SIG-M5 treated with dmso at 0.1 percent for 504 hours (cell line): Measurements from ENCODE around the gene TUBB6.

Source experiments
- DNase-seq: peaks from one replicate; lab custom pipeline; 2025; ENCODE audit not compliant: unreplicated experiment; lab: John Stamatoyannopoulos, UW

The TUBB6 gene

GRCh38 chr18:12313530-12314245, 5.6 kb downstream of the TUBB6 start:
- DNase-seq: no peak

DNA sequence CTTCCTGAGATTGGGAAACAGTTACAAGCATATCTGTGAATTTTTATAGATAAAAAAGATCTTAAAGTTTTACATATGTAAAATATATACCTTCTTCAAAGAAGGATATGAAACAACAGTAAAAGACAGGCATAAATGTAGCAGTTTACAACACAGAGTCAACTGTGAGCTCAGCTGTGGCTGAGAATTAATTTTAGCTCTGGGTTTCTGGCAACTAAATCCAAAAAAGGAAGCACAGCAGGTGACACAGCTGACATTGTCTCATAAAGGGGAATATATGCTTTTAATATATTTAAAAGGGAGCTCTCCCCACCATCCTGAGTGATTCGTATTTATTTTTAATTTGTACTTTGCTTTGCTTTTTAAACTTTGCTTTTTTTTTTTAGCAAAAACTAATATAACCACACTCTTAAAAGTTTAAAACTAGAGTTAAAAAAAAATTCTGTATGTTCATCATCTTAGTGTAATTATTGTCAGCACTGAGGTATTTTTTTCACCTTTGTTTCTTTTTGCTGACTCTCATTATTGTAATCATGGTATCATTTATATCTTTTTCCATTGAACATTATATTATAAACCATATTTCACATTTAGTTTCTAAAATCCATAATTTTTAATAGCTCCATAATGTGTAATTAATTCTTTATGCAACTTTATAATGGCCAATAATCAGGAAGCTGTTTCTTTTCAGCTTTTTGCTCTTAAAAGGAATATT, 6.7 kb downstream of the TUBB6 start:
- peak; percentile 52 for DNase-seq

GRCh38 chr18:12315490-12315889, 7.4 kb downstream of the TUBB6 start:
- DNase-seq: no peak

DNA sequence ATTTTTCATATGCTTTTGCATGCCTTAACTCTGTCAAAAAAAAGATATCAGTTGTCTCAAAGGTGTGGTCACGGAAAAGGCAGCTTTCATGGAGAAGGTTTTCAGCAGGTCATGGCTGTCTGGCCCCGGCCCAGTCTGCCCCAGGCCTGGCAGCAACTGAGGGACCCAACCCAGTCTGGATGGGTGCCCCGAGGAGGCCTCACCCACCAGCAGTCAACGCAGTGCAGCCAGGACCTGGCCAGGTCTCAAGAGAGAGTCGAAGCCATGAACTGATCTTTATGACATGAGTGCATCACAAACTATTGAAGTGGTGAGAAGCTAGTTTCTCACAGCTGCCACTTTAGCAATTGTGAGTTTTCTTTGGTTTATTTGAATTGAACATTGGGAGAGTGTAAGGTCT, 7.9 kb downstream of the TUBB6 start:
- DNase-seq: no peak

DNA sequence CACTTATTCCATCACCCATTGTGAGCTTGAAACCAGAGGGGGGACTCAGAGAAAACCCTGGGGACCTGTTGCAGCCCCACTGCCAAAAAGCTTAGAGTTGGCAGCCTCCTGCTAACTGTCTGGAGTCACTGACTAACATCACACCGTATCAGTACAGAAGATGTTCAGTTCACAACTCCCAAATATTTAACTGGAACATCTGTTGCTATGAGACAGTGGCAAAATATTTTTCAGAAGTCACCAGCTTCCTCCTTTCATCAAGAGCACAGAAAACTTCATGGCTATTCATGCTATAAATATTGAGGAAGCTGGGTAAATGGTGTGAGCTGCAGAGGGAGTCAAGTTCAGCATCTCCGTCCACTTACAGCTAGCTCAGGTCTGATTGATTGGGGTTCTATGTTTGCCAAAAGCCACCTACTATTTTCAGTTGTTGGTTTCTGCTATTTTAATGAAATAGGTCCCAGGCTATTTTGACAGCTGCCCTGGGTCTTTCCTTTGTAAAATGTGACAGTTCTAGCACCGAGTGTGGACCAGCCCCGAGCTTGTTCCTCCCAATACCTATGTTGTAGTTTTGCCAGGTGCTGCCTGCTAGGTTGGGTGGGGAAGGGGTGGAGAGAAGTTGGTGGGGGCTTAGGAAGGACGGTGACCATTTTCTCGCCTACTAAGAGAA, 9.8 kb downstream of the TUBB6 start:
- peak; percentile 18 for DNase-seq

GRCh38 chr18:12318334-12318697, 10.3 kb downstream of the TUBB6 start:
- no peak for DNase-seq

- no peak for DNase-seq
Measured at GRCh38 chr18:12318857-12319256, 10.8 kb downstream of the TUBB6 start.

GRCh38 chr18:12321333-12321732, 13.3 kb downstream of the TUBB6 start:
- no peak for DNase-seq

DNA sequence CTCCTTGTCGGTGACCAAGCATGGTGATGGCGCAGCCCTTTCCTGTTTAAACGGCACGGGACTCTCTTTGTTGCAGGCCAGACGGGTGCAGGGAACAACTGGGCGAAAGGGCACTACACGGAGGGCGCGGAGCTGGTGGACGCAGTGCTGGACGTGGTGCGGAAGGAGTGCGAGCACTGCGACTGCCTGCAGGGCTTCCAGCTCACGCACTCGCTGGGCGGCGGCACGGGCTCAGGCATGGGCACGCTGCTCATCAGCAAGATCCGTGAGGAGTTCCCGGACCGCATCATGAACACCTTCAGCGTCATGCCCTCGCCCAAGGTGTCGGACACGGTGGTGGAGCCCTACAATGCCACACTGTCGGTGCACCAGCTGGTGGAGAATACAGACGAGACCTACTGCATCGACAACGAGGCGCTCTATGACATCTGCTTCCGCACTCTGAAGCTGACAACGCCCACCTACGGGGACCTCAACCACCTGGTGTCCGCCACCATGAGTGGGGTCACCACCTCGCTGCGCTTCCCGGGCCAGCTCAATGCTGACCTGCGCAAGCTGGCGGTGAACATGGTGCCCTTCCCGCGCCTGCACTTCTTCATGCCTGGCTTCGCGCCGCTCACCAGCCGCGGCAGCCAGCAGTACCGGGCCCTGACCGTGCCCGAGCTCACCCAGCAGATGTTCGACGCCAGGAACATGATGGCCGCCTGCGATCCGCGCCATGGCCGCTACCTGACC, 17.1 kb downstream of the TUBB6 start:
- no peak for DNase-seq

DNA sequence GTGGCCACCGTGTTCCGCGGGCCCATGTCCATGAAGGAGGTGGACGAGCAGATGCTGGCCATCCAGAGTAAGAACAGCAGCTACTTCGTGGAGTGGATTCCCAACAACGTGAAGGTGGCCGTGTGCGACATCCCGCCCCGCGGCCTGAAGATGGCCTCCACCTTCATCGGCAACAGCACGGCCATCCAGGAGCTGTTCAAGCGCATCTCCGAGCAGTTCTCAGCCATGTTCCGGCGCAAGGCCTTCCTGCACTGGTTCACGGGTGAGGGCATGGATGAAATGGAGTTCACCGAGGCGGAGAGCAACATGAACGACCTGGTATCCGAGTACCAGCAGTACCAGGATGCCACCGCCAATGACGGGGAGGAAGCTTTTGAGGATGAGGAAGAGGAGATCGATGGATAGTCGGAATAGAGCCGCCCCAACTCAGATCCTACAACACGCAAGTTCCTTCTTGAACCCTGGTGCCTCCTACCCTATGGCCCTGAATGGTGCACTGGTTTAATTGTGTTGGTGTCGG, 17.7 kb downstream of the TUBB6 start:
- no peak for DNase-seq

DNA sequence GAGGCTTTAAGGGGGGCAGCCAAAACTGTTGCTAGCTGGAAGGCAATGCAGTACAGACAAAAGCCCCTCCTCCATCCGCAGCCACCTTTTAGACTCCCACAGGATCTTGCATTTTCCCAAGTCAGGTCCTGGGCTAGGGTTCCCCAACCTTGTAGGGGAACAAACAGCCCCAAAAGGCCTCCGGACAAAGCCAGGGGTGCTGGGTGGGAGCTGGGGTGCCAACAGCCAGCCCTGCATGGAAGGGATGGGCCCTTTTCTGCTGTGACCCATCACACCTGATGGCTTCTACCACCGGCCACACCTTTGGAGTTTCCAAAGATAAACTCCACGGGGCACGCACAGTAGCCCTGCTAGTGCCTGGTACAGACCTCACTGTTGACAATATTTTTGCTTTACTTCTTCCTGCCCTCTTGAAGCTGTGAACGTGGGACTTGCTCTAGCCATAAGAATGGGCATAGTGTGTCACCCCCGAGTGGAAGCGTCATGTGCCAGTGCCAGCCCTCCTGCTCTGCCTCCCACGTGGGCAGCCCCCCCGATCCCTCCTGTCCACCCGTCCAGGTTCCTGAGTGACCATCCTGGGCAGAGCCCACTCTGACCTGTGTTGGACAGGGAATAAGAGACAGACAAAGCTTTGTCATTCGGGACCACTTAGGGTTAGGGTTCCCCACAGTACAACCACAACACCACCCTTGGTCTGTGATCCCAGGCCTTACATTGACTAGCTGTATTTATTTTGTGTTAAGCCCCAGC, 18.8 kb downstream of the TUBB6 start:
- DNase-seq: no peak

DNA sequence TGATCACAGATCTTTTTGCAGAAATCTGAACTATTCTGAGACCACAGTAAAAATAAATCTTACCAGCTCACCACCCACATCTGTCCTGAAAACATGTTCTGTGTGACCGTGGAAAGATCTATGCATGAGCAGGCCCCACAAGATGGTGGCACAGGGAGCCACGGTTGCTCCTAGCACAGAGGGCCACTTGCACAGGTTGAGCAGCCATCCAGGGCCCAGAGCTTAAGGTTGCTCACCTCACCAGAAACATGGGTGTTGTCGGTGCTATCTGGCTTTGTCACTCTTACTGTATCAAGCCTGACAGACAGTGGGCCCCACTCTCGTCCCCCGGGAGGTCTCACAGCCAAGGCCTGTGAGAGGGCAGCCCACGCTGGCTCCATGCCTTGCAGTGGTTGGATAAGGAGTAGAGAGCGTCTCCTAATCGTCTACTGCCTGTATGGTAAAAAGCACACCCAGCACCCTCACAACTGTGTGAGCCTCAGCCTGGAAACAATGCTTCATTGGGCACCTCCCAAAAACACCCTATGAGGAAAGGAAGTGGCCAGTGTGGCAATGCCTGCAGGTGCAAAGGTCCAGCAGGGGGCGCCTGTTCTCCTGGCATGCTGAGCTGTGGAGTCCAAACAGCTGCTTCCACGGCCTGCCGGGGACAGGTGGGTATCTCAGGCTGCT, 19.6 kb downstream of the TUBB6 start:
- DNase-seq: peak; percentile 81

DNA sequence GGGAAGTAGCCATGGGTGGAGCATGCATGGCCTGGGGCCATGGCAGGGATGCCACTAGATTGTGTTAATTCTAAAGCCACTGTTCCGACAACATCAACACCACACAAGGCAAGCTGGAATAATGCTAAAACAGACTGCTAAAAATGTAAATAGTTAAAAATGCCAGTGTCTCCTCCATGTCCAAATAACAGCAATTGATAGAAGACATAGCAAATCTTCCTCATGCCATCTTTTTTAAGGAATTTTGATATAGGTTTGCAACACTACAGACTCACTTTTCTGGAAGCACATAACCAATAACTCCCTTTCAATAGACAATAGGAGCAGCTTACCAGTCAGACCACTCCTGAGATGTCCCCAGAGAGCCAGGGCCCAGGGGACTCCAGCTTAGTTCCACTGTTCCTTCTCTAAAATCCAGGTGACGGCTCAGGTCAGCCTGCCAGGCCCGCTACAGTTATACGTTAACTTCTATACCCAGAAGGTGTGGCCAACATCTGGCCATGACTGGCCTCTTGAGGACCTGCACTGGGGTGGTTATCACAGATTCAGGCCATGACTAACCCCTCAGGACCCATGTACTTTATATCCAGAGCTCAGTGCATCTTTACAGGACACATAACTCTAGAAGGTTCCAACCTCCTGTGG, 20.3 kb downstream of the TUBB6 start:
- no peak for DNase-seq

DNA sequence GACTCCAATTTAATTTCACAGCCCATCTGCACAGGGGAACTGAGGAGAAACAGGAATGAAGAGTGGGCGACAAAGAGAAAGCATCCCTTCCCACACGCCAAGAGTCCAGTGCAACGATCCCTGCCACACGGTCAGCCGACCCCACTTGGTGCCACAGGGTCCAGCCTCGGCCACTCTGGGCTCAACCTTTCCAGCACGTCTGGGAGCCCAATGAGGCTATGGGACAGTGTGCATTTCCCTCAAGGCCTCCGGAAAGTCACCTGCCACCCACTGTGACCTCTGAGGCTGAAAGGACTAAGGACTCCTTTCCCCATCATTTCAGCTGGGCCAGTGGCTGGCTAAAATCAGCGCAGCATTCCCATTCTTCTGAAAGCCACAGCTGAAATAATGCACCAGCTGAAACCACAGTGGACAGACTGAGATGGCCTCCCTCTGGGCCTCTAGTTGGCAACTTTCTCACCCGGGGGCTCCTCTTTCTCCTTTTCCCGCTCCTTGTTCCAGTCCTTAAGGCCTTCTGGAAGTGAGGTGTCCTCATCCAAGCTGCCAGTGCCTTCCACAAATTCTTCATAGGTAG, 21.2 kb downstream of the TUBB6 start:
- no peak for DNase-seq

- DNase-seq: no peak
Measured at GRCh38 chr18:12330766-12331165, 22.7 kb downstream of the TUBB6 start.

- DNase-seq: no peak
Measured at GRCh38 chr18:12333506-12334290, 25.7 kb downstream of the TUBB6 start.

- DNase-seq: no peak
Measured at GRCh38 chr18:12334366-12334808, 26.3 kb downstream of the TUBB6 start.

DNA sequence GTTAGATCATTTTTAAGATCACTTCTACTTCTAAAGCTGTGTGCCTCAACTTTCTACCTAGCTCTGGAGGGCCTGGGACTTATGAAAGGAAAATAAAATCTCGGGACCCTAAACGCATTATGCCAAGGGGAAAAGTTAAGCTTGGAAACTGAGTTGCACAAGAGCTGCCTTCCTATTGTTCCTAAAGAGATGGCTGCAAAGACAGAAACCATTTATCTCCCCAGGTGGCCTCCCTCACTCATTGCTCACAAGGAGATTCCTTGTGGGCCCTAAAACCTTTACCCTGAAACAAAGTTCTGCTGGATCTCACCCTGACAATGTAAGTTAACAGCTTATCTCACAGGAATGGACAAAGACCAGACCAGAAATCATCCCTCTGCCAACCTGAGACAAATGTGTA, 26.8 kb downstream of the TUBB6 start:
- DNase-seq: no peak
